Keratinocyte (primary cell): Measurements from ENCODE around the gene LY6G6C. TPM values are rescaled to one million over a fixed set of nuclear protein-coding genes. Genes with fewer than 3 reads are reported as not detected.

Source experiments
- DNase-seq: peaks from one replicate; pipeline ENCODE4 v3.0.0-alpha.2; 2011; ENCODE audit warnings: low read depth, missing footprints, low spot score
- FAIRE-seq: peaks from 2 replicates; lab custom pipeline; 2011; peaks lifted over from hg19 to GRCh38; lab: Jason Lieb, UNC
- H2AFZ ChIP-seq: 2 replicates; pipeline ENCODE4 v1.6.0; 2012; ENCODE audit warnings: low read length, control low read depth, inconsistent platforms; ENCODE audit not compliant: control insufficient read depth
- H3K27ac ChIP-seq: 2 replicates; pipeline ENCODE4 v1.5.1; 2011; ENCODE audit warnings: low read length; ENCODE audit not compliant: control insufficient read depth, insufficient read depth
- H3K27me3 ChIP-seq: 3 replicates; pipeline ENCODE4 v1.6.0; 2011; ENCODE audit warnings: low read length; ENCODE audit not compliant: control insufficient read depth, insufficient read depth; ENCODE audit errors: extremely low read depth
- H3K36me3 ChIP-seq, 2 experiments: 2 replicates in 1 of 2; 3 replicates in 1 of 2; pipeline ENCODE4 v1.5.1; 2011; ENCODE audit warnings: low read length in 2 of 2, mild to moderate bottlenecking in 1 of 2; ENCODE audit not compliant: control insufficient read depth in 2 of 2, insufficient read depth in 2 of 2; ENCODE audit errors: extremely low read depth in 1 of 2
- H3K4me1 ChIP-seq: 3 replicates; pipeline ENCODE4 v1.5.1; 2011; ENCODE audit warnings: low read length; ENCODE audit not compliant: control insufficient read depth, insufficient read depth; ENCODE audit errors: extremely low read depth
- H3K4me2 ChIP-seq: 3 replicates; pipeline ENCODE4 v1.6.0; 2011; ENCODE audit warnings: low read depth, low read length; ENCODE audit not compliant: control insufficient read depth, insufficient read depth; ENCODE audit errors: extremely low read depth
- H3K4me3 ChIP-seq, 3 experiments: fragments of 200-600 bp in 1 of 3; sonication (generic) in 1 of 3; 2 replicates in 2 of 3; 3 replicates in 1 of 3; pipeline ENCODE4 v1.5.1; 2011 to 2016; ENCODE audit warnings: low read length in 3 of 3, mild to moderate bottlenecking in 3 of 3, control low read depth in 2 of 3, inconsistent platforms in 1 of 3, low read depth in 1 of 3, mixed read lengths in 1 of 3, mixed run types in 1 of 3, moderate library complexity in 1 of 3; ENCODE audit not compliant: control insufficient read depth in 2 of 3, insufficient read depth in 2 of 3; ENCODE audit errors: extremely low read depth in 1 of 3
- H3K79me2 ChIP-seq: 2 replicates; pipeline ENCODE4 v1.6.0; 2012; ENCODE audit warnings: low read length; ENCODE audit not compliant: control insufficient read depth, insufficient read depth
- H3K9ac ChIP-seq: 3 replicates; pipeline ENCODE4 v1.6.0; 2011; ENCODE audit warnings: low read length; ENCODE audit not compliant: control insufficient read depth, insufficient read depth; ENCODE audit errors: extremely low read depth
- H3K9me1 ChIP-seq: 3 replicates; pipeline ENCODE4 v1.6.0; 2011; ENCODE audit warnings: low read length; ENCODE audit not compliant: control insufficient read depth, insufficient read depth; ENCODE audit errors: extremely low read depth
- H3K9me3 ChIP-seq: 2 replicates; pipeline ENCODE4 v1.5.1; 2012; ENCODE audit warnings: low read depth, low read length; ENCODE audit not compliant: control insufficient read depth
- H4K20me1 ChIP-seq: 3 replicates; pipeline ENCODE4 v1.6.0; 2011; ENCODE audit warnings: low read length; ENCODE audit not compliant: control insufficient read depth, insufficient read depth; ENCODE audit errors: extremely low read depth
- CTCF ChIP-seq, 3 experiments: IDR thresholded peaks in 1 of 3; conservative IDR thresholded peaks in 1 of 3; optimal IDR thresholded peaks in 1 of 3; 2 replicates in 2 of 3; 3 replicates in 1 of 3; pipeline versions ENCODE3 to v1.5.1; 2011; ENCODE audit warnings: low read length in 3 of 3, mild to moderate bottlenecking in 3 of 3, moderate library complexity in 2 of 3, control low read depth in 1 of 3, inconsistent platforms in 1 of 3; ENCODE audit not compliant: insufficient read depth in 2 of 3; ENCODE audit errors: extremely low read depth in 1 of 3
- EZH2 ChIP-seq: IDR thresholded peaks from one replicate; pipeline ENCODE4 v1.6.1; 2012; ENCODE audit warnings: inconsistent platforms, mild to moderate bottlenecking, low read length, moderate library complexity
- dilution Hi-C: fragments of 300-500 bp; cut with MboI; formaldehyde crosslinking; loops from one replicate; pipeline ENCODE4 v1.7.0; 2020; ENCODE audit warnings: low sequenced_read_pairs; ENCODE audit not compliant: extremely low pct_ligation_motif_present
- polyA plus RNA-seq, 5 experiments: library from polyadenylated mRNA; depleted of rRNA in 3 of 5; stranded (reverse) in 3 of 5; stranded (forward) in 1 of 5; unstranded in 1 of 5; fragments of >200 nt; gene quantifications; 1 replicate in 1 of 5; 2 replicates in 3 of 5; 3 replicates in 1 of 5; pipeline versions ENCODE4 v1.2.1 to v1.2.3, GENCODE V29; 2011 to 2012; ENCODE audit warnings: missing spikeins in 2 of 5, low read depth in 1 of 5, low replicate concordance in 1 of 5

The LY6G6C gene
- polyA plus RNA-seq, 1 donor (not counting 4 experiments of a cell fraction or from before 2014, with no cell fraction given), result 2.4 TPM

GRCh38 chr6:31763619-31763940, 42.0 kb upstream of the LY6G6C start:
- TF ChIP-seq EZH2 (no peak), CTCF (optimal IDR thresholded peaks at IDR 0.05 in 1 of 3, IDR thresholded peaks at IDR 0.05 in 1 of 3, conservative IDR thresholded peaks at IDR 0.05 in 1 of 3; ENCODE audit: extremely low read depth in 1 of 3, insufficient read depth in 2 of 3, low read length in 3 of 3) (peak in 1 of 3 experiments; percentile 55)
- no peak overlapping the region for H3K9ac ChIP-seq
- DNase-seq, result no peak
- peak; percentile 68 for FAIRE-seq
- H3K27ac ChIP-seq, result no peak overlapping the region
- H3K9me3 ChIP-seq, result no peaks in the 10 kb centered on the region
- H4K20me1 ChIP-seq, result no peaks in the 10 kb centered on the region
- dilution Hi-C loops, result no loop called here
- H3K36me3 ChIP-seq, result peaks cover 6 to 13% of the 10 kb centered on the region in 2 experiments
- H3K9me1 ChIP-seq, result no peaks in the 10 kb centered on the region
- H3K4me2 ChIP-seq, result no peak overlapping the region
- no peaks in the 10 kb centered on the region for H3K79me2 ChIP-seq
- H3K27me3 ChIP-seq, result no peaks in the 10 kb centered on the region
- peaks cover 5% of the 10 kb centered on the region for H3K4me1 ChIP-seq
- H2AFZ ChIP-seq, result no peak overlapping the region
- H3K4me3 ChIP-seq, result no peak overlapping the region

DNA sequence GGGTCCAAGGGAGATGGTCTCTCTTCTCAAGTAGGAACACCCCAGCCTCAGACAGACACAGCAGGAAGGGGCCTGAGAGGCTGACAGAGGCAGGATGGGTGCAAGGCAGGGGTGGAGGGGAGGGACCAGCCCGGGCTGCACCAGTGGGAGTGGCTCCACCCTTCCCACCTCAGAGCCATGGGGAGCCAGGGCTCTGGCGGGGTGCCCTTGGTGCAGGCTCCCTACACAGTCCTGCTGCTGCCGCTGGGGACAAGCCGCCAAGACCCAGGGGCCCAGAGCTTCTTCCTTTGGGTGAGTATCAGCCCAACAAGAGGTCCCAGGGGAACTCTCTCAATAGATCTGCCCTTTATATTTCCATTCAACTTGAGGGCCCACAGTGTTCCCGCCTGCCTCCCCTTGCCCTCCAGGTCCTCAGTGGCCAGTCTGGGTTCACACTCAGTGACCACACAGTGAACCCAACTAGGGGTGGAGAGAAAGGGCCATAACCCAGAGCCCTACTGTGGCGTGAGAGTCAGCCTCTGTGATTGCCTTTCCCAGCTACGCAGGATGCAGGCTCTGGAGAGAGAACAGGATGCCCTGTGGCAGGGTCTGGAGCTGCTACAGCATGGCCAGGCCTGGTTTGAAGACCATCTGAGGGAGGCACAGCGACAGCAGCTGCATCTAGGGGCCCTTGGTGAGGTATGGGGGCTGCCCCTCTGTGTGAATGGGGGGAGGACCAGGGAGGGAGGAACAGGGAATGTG, 41.5 kb upstream of the LY6G6C start:
- no peak for DNase-seq
- peaks cover 6 to 13% of the 10 kb centered on the region in 2 experiments for H3K36me3 ChIP-seq
- H3K27ac ChIP-seq, result no peak overlapping the region
- H3K4me1 ChIP-seq, result peaks cover 5% of the 10 kb centered on the region
- FAIRE-seq, result no peak
- H2AFZ ChIP-seq, result no peak overlapping the region
- dilution Hi-C loops, result no loop called here
- no peaks in the 10 kb centered on the region for H3K79me2 ChIP-seq
- no peaks in the 10 kb centered on the region for H3K27me3 ChIP-seq
- no peak overlapping the region for H3K4me3 ChIP-seq
- H3K9me1 ChIP-seq, result no peaks in the 10 kb centered on the region
- no peaks in the 10 kb centered on the region for H4K20me1 ChIP-seq
- H3K9ac ChIP-seq, result no peak overlapping the region
- TF ChIP-seq EZH2 (no peak), CTCF (optimal IDR thresholded peaks at IDR 0.05 in 1 of 3, IDR thresholded peaks at IDR 0.05 in 1 of 3, conservative IDR thresholded peaks at IDR 0.05 in 1 of 3; ENCODE audit: extremely low read depth in 1 of 3, insufficient read depth in 2 of 3, low read length in 3 of 3) (no peak)
- no peak overlapping the region for H3K4me2 ChIP-seq
- no peaks in the 10 kb centered on the region for H3K9me3 ChIP-seq
